GM18508 (cell line): ENCODE results near the gene PLAC8L1.

Experiments used
- ATAC-seq: cut with Tn5 transposase; IDR thresholded peaks from one replicate; pipeline ENCODE4 v1.9.1; 2021; ENCODE audit warnings: moderate number of reproducible peaks; ENCODE audit not compliant: insufficient read depth, unreplicated experiment

Gene PLAC8L1

DNA sequence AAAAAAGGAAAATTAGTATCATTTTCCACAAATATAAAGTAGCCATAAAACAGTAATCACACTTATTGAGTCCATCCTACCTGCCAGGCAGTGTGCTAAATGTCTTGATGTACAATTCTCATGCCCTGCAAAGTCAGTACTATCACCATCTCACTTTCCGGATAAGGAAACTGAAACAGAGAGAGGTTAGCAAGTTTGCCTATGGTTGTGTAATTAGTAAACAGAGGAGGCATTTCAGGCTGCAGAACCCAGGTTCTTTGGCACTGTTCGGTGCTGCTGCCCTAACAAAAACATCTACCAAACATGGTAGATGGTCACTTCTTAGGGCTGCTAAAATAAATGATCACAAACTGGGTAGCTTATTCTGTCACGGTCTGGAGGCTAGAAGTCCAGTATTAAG is 22.6 kb downstream of the PLAC8L1 start:
- peak; percentile 86 for ATAC-seq

DNA sequence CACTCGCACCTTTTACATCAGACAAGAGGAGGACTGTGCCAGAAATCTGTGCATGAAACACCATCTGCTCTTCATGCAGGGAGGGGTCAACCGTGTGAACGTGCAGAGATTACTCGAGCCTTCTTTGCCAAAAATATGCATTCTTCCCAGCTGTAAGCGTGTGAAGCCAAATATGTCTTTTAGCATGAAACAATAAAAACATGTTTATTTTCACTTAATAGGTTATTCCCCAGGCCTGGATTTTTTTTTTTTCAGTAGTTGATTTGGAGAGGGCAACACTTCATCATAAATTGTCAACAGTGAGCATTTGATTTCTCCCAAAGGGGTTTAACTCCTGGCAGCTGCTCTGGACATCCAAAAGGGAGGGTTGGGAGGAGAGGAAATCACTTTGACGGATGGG is 23.8 kb downstream of the PLAC8L1 start:
- ATAC-seq = no peak

DNA sequence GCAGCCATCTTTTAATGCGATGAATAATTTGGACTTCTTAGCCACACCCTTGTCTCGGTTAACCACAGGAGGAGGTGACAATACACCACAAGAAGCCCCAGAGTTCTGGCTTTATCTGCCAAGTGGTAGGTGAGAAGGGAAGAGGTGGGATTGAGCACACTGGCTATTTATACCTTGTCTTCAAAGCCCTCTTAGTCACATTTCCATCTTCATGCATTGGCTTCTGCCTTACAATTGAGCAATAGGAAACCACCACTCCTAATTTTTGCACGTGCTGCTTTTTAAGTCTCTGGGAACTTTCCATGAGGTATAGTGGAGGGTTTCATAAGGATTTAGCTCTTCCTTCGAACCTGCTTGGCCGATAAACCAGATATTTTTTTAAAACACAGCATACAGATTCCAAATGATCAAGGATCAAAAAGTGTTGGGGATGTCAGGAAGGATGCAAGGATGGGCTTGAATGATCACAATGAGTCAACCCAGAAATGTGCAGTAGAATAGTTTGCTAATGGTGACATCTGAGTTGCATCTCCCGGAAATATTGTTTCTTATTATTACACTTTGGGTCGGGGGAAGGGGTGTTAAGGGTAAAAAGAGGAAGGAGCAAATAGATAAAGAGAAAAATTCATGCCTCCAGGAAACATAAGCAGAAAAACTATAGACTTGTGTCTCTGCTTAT is 25.5 kb downstream of the PLAC8L1 start:
- ATAC-seq = peak; percentile 39

DNA sequence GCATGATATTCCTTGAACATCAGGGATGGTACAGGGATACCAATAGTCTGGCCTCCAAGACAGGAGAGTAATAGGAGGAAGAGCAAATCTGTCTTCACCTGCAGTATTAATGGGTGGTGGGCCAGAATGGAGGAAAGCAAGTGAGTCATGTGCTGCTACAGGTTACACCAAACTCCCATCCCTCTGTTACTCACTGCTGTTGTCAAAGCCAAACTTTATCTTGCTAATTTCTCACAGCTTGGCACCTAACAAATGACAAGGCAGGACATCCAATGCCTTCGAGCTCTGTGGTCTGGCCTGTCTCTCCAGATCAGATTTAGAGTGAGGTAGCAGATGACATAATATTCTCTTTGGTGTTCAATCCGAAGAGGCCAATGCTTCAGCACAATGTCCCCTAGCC is 26.8 kb downstream of the PLAC8L1 start:
- ATAC-seq = no peak

DNA sequence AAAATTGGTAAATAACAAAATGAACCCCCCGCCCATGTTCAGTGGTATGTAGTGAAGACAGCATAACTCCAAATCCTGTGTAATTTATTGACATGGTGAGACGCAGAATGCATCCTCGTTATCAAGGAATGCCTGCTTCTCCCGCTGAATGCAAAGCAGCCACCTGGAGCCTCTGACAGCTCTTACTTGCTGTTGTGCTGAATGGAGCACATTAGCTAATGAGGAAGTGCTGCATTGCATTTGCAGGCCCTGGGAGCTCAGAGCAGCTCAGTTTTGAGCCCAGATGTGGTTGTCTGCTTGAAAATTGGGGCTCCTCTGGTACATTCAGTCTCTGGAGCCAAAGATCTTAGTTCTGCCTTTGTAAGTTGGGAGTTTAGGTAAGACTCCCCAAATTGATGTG is 28.9 kb downstream of the PLAC8L1 start:
- no peak for ATAC-seq

DNA sequence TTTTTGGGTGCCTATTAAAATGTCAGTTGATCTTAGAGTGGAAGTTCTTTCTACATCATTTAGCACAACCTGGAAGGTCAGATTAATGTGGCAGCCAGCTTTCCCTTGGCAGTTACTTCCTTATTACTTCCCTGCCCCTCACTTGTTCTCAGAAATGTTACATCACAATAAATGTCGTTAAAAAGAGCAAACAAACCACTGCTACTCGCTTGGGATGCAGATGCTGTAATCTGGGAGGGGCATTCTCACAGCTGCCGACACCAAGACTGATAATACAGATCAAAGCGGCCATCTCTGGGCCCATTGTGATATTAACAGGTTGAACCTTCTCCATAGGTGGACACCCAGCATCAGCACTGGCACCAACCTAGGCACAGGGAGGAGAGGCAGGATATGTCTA is 29.3 kb downstream of the PLAC8L1 start:
- no peak for ATAC-seq

DNA sequence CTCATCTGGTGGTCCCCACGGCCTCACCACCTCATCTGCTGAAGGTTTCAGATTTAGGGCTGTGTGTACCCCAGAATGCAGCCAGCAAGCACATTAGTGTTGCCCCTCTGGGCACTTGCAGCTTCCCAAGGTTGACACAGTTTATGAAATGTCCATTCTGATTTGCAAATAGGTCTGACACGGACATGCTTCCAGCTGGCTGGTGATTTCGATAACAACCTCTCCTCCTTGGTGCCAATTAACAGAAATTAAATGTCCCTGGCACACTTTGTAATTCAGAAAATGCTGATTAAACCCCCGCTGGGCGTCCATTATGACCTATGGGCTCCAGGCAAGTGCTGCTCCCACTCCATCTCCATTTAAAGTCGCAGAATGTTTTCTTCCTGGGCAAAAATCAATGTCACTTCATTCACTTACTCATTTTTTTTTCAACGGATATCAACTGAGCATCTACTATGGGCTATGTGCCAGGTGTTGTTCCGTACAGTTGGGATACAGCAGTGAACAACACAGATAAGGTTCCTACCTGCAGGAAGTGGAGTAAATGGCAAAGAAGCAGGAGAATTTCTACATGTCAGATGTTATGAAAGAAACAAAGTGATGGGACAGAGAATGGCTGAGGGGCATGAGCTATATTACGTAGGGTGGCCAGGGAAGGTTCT is 32.0 kb downstream of the PLAC8L1 start:
- ATAC-seq = no peak

DNA sequence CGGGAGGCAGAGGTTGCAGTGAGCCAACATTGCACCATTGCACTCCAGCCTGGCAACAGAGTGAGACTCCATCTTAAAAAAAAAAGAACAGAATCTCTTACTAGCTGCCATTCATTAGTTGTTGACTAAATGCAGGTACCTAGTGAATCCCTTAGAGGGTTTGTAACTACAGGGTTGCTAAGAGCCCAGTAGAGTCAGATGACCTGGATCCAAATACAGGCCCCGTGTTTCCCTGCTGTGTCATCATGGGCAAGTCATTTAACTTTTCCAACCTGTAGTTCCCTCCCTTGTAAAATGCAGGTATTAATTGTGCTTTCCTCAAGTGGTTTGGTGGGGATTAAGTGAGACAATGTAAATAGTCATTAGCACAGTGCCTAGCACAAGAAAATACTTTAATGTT is 32.8 kb downstream of the PLAC8L1 start:
- no peak for ATAC-seq

DNA sequence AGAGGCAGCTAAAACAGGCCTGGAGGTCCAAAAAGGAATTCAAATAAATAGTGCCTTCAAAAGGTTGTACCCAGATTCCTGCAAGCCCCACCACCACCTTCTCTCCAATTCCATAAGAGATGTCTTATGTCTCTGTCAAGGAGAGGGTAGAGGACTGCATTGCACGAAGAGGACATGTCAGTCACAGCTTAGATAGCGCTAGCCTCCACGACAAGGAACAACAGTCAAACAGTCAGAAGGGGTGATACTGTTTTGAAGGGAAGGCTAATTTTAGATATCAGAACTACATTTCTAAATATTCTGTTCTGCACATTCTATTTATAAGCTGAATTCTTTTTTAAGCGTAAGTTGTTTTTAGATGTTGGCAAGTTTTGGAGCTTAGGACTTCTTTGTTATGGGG is 34.2 kb downstream of the PLAC8L1 start:
- no peak for ATAC-seq

DNA sequence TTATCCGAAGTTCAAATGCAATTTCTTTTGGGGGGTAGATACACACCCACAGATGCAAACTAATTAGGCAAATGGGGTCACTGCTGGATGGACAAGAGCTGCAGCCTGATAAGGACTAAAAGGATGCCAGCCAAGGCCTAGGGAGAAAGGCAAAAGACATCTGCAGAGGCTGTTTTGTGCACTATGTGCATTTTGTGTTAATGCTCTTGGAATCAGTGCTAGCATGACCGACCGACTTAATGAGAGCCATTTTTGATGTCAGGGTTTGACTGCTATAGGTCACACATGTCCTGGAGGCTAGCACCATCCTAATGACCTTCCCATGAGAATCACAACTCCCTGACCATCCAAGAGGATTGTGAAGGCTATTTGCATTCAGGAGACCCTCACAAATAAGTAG is 34.6 kb downstream of the PLAC8L1 start:
- ATAC-seq = no peak

DNA sequence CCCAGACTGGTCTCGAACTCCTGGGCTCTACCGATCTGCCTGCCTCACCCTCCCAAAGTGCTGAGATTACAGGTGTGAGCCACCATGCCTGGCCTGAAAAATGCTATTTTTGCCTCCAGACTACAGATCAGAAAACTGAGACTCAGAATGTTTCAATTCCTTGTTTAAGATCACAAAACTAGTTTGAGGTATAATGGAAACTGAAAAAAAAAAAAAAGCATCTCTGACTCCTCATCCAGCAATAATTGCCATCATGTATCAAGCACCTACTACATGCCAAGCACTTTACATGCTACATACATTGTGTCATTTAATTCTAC is 35.6 kb downstream of the PLAC8L1 start:
- no peak for ATAC-seq

DNA sequence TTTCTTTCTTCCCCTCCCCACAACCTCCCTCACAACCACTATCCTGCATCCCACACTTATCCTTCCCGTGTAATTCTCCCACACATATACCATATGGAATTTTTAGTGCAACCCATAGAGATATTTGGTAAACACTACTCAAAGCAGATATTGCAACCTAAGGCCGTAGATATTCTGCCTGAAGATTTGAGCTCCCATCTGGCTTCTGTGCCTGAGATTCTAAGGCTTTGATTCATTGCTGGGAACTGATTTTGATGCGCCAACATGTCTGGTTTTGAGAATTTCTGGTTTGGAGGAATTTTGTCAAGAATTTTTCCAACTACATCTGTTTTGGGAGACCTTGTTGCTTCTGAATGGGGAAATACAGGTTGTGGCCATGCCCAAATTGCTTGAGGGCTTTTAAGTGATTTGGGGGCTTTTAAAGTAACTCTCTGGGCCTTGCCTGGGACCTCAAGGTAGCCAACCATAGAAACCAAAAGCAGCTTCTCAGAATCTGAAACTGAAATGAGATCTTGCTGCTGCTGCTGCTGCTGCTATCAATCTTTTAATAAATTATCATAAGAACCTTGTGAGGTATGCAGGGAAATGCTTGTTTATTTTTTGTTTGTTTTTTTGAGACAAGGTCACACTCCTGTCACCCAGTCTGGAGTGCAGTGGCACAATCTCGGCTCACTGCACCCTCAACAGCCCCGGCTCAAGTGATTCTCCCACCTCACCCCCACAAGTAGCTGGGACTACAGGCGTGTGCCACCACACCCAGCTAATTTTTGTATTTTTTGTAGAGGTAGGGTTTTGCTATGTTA is 36.2 kb downstream of the PLAC8L1 start:
- peak; percentile 70 for ATAC-seq

DNA sequence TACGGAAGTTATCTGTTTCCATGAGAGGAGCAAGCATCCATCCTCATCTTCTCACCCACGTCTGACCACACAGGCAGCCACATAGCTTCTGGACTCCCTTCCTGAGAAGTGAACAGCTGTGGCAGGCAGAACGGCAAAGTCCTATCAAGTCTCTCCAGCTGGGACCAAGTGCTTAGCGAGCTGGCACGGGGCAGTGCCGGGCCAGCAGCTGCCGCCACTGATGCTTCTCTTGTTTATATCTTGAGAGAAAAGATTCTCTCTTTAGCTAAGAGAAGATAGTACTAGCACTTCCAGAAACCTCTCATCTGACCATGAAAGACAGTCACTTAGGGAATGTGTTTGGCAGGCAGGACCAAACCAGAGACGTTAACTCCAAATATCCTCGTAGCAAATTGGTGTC is 37.2 kb downstream of the PLAC8L1 start:
- no peak for ATAC-seq

DNA sequence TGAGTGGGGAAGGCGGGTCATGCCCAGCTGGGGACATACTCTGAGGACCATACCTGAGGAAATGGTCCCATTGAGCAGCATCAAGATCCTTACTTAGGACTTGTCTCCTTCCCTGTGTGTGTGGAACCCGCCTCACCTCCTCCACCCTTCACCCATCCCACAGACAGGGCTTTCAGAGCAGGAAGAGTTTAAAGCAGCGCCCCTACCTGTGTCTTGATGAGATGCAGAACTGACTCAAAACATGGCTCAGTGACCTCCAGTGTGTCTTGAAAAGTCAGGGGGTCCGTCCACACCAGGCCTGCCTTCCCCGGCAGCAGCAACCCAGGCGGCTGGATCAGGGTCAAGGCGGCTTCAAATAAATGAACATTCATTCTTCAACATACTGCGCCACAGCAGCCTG is 38.4 kb downstream of the PLAC8L1 start:
- no peak for ATAC-seq

DNA sequence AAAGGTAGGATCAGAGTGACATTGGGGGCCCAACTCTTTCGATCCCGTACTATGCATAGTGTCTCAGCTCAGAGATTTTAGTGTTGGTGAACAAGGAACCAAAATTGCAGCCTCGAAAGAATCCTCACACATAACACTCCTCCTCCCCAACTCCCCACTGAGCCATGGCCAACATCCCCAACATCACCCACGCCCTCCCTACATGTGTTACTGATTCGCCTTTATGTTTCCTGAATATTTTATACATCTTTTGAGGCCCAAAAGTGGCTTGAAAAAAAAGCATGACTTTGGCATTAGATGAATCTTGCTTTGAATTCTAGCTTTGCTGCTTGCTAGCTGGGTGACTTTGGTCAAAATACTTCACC is 45.2 kb downstream of the PLAC8L1 start:
- ATAC-seq = no peak

DNA sequence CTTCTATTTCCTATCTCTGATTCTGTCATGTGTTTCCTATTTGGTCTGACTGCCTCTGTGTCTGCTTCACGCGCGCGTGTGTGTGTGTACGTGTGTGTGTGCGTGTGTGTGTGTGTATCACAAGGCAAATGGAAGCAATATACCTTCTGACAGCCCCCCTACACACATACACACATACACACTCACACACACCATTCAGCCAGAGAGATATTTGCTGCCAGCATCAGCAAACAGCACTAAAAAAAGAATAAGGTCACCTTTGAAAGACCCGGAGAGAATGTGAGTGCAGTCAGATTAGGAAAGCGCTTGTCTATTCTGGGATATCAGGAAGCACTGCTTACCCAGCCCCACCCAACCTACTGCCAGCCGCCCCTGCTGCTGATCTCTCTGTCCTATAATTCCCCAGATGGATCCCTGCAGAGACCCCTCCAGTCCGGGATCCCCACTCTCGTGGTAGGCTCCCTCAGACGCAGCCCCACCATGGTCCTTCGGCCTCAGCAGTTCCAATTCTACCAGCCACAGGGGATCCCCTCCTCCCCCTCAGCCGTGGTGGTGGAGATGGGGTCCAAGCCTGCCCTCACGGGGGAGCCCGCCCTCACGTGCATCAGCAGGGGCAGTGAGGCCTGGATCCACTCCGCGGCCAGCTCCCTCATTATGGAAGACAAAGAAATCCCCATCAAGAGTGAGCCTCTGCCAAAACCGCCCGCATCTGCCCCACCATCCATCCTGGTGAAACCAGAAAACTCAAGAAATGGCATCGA is 45.7 kb downstream of the PLAC8L1 start:
- no peak for ATAC-seq

DNA sequence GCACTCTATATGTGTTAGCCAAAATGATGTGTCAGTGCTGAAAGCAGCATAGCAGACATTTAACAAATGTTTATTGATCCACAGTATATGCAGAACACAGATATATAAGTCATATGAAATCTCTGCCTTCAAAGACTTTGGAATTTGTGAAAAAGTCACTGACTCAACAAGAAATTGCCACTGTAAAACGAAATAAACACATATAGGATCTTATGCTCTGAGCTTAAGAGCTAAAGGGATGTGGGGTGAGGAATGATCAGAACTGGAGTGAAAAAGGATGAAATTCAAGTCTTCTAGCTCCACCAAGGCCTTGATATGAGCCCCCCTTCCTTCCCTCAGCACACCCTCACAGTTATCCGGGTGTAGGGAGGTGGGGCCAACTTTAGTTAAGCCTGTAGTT is 49.9 kb downstream of the PLAC8L1 start:
- no peak for ATAC-seq

DNA sequence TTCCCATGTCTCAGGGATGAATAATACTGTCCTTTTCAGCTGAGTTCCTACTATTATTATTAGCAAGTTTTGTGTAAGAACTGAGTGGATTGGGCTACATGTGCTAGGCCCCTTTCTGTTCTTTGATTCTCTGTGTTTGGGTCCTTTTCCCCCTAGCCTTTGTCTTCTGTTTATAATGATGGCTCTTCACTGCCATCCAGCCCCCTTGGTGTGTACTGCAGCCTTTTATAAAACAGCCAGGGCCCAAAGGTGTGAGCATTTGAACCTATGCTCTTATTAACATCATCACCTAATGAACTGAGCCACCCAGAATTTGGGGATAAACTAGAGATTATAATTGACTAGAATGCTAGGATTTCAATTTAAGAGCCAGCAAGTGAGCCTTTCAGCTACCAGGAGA is 52.6 kb downstream of the PLAC8L1 start:
- ATAC-seq = no peak

DNA sequence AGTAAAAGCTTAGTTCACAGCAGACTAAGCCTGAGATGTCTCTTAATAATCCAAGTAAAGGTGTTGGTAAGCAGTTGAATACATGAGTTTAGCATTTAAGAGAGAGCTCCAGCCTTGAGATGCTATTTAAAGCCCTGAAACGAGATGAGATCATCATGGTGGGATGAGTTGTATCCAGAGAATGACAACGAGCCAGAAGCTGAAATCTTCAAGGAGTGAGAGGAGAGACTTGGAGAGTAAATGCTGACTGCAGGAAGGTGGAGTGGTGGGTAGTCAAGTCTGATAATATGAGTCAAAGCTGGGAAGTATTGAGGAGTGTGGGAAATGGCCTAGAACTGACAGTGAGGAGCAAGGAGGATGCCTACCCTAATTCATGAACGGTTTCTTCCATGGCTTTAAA is 53.7 kb downstream of the PLAC8L1 start:
- no peak for ATAC-seq

DNA sequence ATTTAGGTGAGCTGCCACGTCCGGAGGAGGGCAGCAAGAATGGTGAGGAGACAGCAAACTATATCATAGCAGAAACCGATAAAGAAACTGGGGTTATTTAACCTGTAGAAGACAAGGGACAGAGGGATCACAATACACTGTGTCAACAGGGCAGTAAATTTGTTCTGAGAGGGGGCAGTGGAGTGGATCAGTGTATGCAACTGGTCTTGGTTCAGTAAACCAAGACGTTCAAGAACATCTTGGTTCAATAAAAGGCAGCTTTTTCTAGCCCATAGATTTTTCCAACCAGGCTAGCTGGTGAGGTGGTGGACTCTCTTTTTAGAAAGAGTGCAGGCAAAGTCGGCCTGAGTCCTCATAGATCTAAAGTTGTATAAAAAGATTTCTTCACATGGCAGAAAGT is 55.3 kb downstream of the PLAC8L1 start:
- no peak for ATAC-seq

DNA sequence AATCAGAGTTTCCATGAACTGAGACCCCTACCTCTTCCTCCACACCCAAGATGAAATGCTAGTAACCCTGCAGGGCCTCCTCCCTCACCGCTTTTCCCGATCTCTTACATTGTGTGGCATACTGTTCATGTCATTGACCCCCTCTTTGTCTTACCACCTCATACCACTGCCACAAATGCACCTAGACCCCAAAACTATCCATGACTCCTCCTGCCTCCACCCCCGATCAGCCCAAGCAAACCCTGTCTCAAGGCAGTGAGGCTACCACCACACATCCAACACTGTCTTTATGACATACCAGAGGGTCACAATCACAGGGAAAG is 55.7 kb downstream of the PLAC8L1 start:
- no peak for ATAC-seq
